Mononuclear cell (primary cell): ENCODE data around the gene ARHGEF1. TPM values are rescaled to one million over a fixed set of nuclear protein-coding genes. Genes with fewer than 3 reads are reported as not detected.

Source experiments
- H3K27me3 ChIP-seq: 2 replicates; pipeline ENCODE4 v1.6.0; 2011; ENCODE audit warnings: low read length, control low read depth; ENCODE audit not compliant: insufficient read depth
- H3K4me1 ChIP-seq: 2 replicates; pipeline ENCODE4 v1.5.1; 2011; ENCODE audit warnings: mild to moderate bottlenecking, low read length, control low read depth; ENCODE audit not compliant: insufficient read depth
- H3K4me3 ChIP-seq: 2 replicates; pipeline ENCODE4 v1.5.1; 2011; ENCODE audit warnings: mild to moderate bottlenecking, low read length, moderate library complexity
- H3K9me3 ChIP-seq: 2 replicates; pipeline ENCODE4 v1.5.1; 2011; ENCODE audit warnings: low read depth, mild to moderate bottlenecking, control low read depth, low read length
- total RNA-seq: library from RNA; depleted of rRNA; stranded (reverse); fragments of >200 nt; gene quantifications from one replicate; pipeline ENCODE4 v1.2.3, GENCODE V29; 2012

Gene ARHGEF1
- total RNA-seq, 1 donor: 200 TPM

- H3K4me3 ChIP-seq: no peak overlapping the region
- no peaks in the 10 kb centered on the region for H3K9me3 ChIP-seq
- H3K27me3 ChIP-seq: peaks cover 60% of the 10 kb centered on the region
- peaks cover 17% of the 10 kb centered on the region for H3K4me1 ChIP-seq
These were observed 40.2 kb downstream of the ARHGEF1 start for GRCh38 chr19:41923045-41923788.

DNA sequence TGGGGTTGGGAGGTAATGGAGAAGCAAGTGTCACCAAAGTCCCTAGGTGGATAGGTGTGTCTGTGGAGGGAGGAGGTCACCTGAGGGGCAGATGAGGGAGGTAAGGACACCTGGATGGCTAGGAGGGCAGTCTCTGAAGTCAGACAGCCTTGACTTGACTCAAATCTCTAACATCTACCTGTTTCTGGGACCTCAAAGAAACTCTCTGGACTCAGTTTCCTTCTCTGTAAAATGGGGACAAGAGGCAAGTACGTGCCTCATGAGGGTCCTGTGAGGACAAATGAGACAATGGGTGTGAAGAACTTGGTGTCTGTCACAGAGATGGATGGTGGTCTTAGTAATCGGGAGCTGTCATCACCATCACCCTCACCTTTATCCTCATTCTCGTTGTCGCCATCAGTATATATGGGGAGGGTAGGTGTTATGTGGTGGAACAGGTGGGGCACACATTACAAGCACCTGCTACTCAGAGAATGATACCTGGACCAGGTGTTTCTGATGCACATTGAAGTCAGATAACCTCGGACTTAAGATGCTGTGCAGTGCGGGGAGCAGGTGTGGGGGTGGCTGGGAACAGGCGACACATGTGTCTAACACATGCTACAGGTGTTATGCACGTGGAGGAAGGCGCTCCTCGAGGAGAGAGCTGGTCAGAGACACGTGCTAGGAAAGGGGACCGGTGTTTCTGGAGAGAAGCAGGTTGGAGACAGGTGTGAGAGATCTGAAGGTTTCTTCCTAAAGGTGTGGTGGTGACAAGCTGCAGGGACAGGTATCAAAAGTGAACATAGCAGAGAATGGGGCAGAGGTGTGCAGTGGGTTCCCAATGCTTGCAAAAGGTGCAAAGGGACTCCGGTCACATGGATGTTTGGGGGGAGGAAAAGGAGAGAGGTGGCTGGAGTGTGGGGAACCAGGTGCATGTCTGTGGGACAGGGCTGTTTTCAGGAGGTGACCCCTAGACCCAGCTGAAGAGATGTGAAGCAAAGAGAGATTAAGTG is 41.5 kb downstream of the ARHGEF1 start:
- no peak overlapping the region for H3K4me3 ChIP-seq
- peaks cover 57% of the 10 kb centered on the region for H3K27me3 ChIP-seq
- H3K4me1 ChIP-seq: peaks cover 25% of the 10 kb centered on the region
- no peaks in the 10 kb centered on the region for H3K9me3 ChIP-seq

DNA sequence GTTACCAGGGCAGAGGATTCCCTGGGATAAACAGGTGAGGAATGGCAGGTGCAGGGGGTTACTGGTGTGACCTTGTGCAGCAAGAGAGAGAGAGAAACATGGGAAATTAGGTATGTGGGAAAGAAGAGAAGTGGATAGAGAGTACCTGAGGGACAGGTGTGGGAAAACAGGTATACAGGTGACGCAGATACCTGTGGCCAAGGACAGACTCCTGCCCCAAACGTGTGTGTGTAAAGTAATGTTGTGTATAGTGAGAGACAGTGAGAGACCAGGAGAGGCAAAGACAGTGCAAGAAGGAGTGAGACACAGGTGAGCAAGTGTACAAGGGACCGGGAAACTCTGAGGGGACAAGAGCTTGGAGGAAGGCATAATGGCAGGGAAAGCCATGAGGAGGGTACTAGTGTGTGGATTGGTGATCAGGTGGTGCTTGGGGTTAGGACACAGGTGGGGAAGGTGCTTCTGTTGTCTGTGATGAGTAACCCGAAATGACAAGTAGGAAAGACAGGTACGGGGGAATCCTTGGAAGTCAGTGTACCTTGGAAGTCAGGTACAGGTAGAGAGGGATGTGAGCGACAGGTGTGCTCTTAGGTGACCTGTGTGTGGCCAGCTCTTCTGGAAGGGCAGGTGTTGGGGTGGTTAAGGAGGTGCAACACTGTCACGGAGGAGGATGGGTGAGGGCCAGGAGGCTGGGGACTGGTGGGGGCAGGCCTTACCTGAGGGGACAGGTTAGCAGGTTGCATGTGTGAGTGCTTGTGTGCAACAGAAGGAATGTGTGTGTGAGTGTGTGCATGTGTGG is 42.4 kb downstream of the ARHGEF1 start:
- Histone ChIP-seq H3K9me3 (no peaks in the 10 kb centered on the region), H3K4me1 (peaks cover 33% of the 10 kb centered on the region), H3K4me3 (no peak overlapping the region), H3K27me3 (peaks cover 67% of the 10 kb centered on the region)

DNA sequence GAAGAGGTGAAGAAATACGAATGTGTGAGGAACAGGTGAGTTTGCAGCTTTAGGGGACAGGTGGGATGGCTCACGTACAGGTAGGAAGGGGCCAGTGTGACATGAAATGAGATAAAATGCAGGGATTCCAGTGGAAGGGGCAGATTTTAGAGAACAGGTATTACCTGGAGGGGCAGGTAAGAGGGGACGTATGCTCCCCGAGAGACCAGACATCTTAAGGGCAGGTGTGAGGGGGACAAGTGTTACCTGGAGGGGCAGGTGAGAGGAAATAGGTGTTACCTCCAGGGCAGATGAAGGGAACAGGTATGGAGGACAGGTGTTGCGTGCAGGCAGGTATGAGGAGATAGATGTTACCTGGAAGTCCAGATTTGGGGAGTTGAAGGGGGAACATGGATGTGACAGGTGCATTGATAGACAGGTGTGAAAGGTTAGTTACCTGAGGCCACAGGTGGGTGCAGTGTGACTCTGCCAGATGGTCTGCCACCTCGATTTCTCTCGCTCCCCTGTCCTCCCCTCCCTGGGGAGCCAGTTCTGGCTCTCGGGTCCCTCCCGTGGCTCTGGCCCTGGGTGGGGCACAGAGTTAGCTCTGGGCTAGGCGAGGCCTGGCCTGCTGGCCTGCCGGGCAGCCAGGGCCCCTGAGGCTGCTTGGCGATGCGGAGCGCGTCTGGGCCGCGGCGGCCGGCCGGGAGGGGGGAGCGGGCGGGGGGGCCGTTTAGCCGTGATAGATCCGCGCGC is 43.2 kb downstream of the ARHGEF1 start:
- no peak overlapping the region for H3K4me3 ChIP-seq
- H3K9me3 ChIP-seq: no peaks in the 10 kb centered on the region
- H3K4me1 ChIP-seq: peaks cover 30% of the 10 kb centered on the region
- H3K27me3 ChIP-seq: peaks cover 68% of the 10 kb centered on the region

DNA sequence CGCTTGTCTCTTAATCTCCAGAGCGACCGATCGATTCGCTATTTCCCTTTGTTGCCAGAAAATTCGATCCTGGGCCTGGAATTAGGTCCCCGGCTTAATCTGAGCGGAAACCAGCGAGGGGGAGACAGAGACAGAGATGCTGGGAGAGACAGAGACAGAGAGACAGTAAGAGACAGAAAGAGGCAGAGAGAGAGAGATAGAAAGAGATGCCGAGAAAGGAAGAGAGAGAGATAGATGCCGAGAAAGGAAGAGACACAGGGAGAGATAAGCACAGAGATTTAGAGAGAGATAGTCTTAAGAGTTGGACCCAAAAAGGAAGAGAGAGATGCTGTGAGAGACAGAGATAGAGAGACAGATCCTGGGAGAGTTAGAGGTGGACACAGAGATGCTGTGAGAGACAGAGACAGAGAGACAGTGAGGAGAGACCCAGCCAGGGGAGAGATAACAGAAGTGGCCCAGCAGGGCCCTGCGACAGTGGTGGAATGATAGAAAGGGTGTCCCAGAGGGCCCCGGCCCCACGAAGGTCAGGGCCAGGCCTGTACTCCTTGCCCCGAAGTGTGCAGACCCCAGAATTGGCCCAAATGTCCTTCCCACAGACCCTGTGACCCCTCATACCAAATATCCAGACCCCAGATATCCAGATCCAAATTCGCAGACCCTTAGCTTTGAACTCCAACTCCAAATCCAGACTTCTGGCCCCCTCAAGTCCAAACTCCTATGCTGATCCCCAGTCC is 43.9 kb downstream of the ARHGEF1 start:
- H3K9me3 ChIP-seq: no peaks in the 10 kb centered on the region
- H3K27me3 ChIP-seq: peaks cover 67% of the 10 kb centered on the region
- peaks cover 27% of the 10 kb centered on the region for H3K4me1 ChIP-seq
- H3K4me3 ChIP-seq: no peak overlapping the region

DNA sequence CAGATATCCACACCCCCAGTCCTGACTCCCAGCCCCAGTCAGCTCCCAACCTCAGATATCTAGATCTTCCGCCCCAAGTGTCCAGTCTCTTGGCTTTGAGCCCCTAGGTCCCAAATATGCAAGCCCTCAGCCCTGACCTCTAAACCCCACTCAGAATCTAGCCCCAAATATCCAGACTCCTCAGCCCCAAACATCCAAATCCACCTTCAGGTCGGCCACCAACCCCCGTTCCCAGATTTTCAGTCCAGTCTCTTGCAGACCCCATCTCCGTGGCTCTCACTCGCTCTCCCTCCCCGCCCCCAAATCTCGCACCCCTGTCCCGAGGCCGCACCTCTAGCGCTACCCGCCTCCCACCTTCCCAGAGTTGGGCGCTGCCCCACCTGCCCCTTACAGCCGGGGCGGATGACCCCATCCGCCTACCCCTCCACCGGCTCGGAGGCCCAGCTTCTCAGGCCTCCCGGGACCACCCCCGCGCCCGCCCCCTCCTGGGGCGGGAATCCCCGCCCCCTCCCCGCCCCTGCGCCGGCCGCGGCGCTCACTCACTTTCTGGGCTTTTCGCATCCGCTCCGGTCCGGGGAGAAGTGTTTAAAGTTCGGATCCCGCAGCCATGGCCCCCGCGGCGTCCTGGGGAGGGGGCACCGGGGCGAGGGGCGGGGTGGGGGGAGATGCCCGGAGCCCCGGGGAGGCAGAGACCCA is 44.7 kb downstream of the ARHGEF1 start:
- H3K27me3 ChIP-seq: peaks cover 60% of the 10 kb centered on the region
- H3K4me3 ChIP-seq: peak overlapping the region; percentile 36
- H3K4me1 ChIP-seq: peaks cover 27% of the 10 kb centered on the region

DNA sequence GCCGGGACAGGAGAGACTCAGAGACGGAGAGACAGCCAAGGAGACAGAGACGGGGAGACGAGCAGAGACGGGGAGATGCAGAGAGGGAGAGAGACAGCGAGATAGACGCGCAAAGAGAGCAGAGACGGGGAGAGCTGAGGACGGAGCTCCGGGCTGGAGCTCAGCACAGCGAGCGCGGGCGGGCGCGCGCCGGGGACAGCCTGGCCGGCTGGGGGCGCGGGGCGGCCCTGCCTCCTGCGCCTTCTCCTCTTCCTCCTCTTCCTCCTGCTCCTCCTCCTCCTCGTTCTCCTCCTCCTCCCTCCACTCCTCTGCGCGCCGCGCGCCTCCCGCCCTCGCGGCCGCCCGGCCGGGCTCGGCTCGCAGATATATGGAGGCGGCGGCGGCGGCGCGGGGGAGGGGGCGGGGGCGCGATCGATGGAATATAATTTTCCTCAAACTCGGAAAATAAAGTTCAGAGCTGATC is 45.3 kb downstream of the ARHGEF1 start, which contains the start of gene ERFL:
Gene ERFL (minus strand): TSS at position 229 of the 463 bp plus-strand sequence. CDS start 15,530 bp downstream, outside the sequence.
- Histone ChIP-seq H3K4me1 (peaks cover 25% of the 10 kb centered on the region), H3K9me3 (no peaks in the 10 kb centered on the region), H3K27me3 (peaks cover 54% of the 10 kb centered on the region), H3K4me3 (peak within 1 kb of the TSS; percentile 39)

More for the DNA sequence above, 44.7 kb downstream of the ARHGEF1 start:
- no peaks in the 10 kb centered on the region for H3K9me3 ChIP-seq

- no peaks in the 10 kb centered on the region for H3K9me3 ChIP-seq
- H3K27me3 ChIP-seq: peaks cover 52% of the 10 kb centered on the region
- peak overlapping the region; percentile 39 for H3K4me3 ChIP-seq
- H3K4me1 ChIP-seq: peaks cover 23% of the 10 kb centered on the region
These were observed 46.0 kb downstream of the ARHGEF1 start for GRCh38 chr19:41928754-41929535.

DNA sequence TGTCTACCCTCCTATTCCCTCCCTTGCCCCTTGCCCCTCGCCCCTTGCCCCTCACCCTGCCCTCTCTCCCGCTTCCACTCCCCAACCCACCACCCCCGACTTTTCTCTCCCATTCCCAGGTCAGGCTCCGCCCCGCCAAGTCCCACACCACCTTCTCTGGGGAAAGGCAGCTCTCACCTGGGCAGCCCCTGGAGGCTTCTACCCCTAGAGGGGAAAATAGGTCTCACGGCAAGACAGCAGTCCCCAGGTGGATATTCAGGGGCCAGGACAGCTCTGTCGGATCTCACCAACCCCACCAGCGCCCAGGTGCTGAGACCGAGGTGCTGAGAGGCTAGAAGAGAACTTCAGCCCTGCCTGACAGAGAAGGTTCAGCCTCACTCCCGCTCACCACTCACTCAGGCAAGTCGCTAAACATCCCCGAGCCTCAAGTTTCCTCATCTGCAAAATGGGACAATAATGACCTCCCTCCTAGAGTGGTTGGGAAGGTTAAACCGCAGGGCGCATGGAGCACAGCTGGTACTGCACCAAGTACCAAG is 46.6 kb downstream of the ARHGEF1 start:
- peaks cover 48% of the 10 kb centered on the region for H3K27me3 ChIP-seq
- no peak overlapping the region for H3K4me3 ChIP-seq
- no peaks in the 10 kb centered on the region for H3K9me3 ChIP-seq
- peaks cover 27% of the 10 kb centered on the region for H3K4me1 ChIP-seq

DNA sequence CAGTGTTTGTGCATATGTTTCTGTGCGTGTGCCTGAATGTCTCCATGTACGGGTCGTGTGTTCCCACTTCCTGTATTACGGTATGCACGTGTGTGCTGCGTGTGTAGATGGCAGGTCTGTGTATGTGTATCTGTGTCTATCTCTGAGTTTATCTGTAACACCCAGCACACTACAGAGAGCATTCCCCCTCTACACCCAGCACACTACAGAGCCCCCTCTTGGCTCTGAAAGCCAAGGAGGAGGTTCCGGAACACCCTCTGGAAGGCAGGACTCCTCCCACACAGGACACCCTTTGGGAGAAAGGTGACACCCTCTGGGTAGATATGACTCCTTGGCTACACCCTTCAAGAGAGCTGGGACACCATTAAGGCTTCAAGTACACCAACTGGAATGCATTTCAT is 47.3 kb downstream of the ARHGEF1 start:
- peaks cover 45% of the 10 kb centered on the region for H3K27me3 ChIP-seq
- peaks cover 33% of the 10 kb centered on the region for H3K4me1 ChIP-seq
- no peak overlapping the region for H3K4me3 ChIP-seq
- no peaks in the 10 kb centered on the region for H3K9me3 ChIP-seq

- Histone ChIP-seq H3K4me1 (peaks cover 33% of the 10 kb centered on the region), H3K4me3 (no peak overlapping the region), H3K27me3 (peaks cover 39% of the 10 kb centered on the region), H3K9me3 (no peaks in the 10 kb centered on the region)
These were observed 48.1 kb downstream of the ARHGEF1 start for GRCh38 chr19:41930926-41931592.

DNA sequence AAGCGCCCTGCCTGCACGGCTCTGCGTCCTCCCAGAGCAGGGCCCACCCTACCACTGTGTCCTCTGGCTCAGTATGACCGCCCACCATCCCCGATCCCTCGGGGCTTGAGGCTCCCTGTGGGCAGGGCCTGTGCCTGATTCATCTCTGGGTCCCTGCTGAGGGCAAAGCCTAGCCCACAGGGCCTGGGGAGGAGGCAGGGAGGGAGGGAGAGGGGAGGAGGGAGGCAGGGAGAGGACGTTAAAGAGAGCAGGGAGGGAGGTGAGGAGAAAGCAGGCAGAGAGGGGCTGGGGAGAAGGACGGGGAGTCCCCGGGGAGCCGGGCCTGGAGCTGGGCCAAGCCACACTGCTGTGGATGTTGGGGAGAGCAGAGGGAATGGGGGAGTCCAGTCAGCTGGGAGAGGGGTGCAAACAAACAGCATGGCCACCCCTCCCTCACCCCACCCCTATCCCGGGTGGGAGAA is 49.3 kb downstream of the ARHGEF1 start:
- Histone ChIP-seq H3K4me3 (no peak overlapping the region), H3K9me3 (no peaks in the 10 kb centered on the region), H3K4me1 (peaks cover 30% of the 10 kb centered on the region), H3K27me3 (peaks cover 29% of the 10 kb centered on the region)
